Stimulated activated effector memory CD8-positive, alpha-beta T cell treated with anti-CD3 and anti-CD28 coated beads, Interleukin-12 subunit alpha, Interleukin-12 subunit beta, amount 100 ng/mL, for 72 hours (primary cell): ENCODE data around the gene TENM4.
"Not testable (repeated sequence)": the region's sequence is repeated elsewhere in the genome, so short reads cannot be mapped to it uniquely, and the experiment has no call there.

Experiments used
- ATAC-seq: fragments of 150-1000 bp; cut with Tn5 transposase; 2 replicates; pipeline ENCODE4 v1.10.0; 2021
- DNase-seq, 2 donors: peaks; one replicate each; pipeline ENCODE4 v3.0.0; 2021 to 2022; ENCODE audit warnings: low spot score in 2 of 2
- H3K27ac Mint-ChIP-seq: one replicate; pipeline ENCODE4 v1.8.0; 2022; ENCODE audit warnings: mild to moderate bottlenecking, mixed read lengths
- H3K36me3 Mint-ChIP-seq: one replicate; pipeline ENCODE4 v1.8.0; 2022; ENCODE audit warnings: mild to moderate bottlenecking, mixed read lengths
- H3K4me1 Mint-ChIP-seq: one replicate; pipeline ENCODE4 v1.8.0; 2022; ENCODE audit warnings: mixed read lengths
- H3K4me3 Mint-ChIP-seq: one replicate; pipeline ENCODE4 v1.8.0; 2022; ENCODE audit warnings: mild to moderate bottlenecking, mixed read lengths
- H3K9me3 Mint-ChIP-seq: one replicate; pipeline ENCODE4 v1.8.0; 2022; ENCODE audit warnings: mixed read lengths

Gene TENM4

DNA sequence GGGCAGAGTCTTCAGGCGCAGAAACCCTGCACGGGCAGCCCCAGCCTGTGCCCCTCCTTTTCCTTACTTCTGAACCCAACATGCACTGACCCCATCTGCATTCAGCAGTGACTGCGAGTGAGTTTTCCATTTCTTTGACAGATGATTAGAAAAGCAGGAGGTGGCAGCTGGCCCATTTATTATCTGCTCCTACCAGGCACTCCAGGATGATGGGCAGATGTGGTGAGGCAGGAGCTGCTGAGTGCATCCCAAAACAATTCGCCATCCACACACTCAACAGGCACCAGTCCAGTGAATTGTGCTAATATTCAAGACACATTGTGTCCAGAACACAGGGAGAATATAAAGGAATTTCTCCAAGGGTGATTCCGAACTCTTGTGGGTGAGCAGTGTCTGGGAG is 208.5 kb downstream of the TENM4 start:
- no peak overlapping the region for H3K27ac Mint-ChIP-seq
- H3K4me1 Mint-ChIP-seq = no peaks in the 10 kb centered on the region
- no peak for DNase-seq
- no peaks in the 10 kb centered on the region for H3K36me3 Mint-ChIP-seq
- ATAC-seq = no peak
- no peak overlapping the region for H3K4me3 Mint-ChIP-seq
- peaks cover 6% of the 10 kb centered on the region for H3K9me3 Mint-ChIP-seq

DNA sequence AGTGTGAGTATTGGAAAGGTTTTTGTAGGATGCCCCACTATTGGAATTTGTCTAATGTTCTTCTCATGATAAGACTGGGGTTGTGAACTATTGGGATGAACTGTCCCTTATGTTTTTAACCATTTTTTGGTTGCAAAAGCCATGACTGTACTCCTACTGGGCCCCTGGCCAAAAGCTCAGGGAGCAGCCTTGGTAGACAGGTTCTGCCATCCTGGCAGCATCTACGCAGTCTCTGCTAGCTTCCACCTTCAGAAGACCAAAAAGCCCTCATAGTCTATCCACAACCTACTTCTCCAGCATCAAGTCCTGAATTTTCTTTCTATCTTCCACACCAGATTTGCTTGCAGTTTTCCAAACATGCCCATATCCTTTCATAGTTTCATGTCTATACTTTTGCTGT is 211.8 kb downstream of the TENM4 start:
- H3K4me1 Mint-ChIP-seq = no peaks in the 10 kb centered on the region
- ATAC-seq (no peak), DNase-seq (no peak)
- H3K4me3 Mint-ChIP-seq = no peak overlapping the region
- peaks cover 7% of the 10 kb centered on the region for H3K9me3 Mint-ChIP-seq
- H3K27ac Mint-ChIP-seq = no peak overlapping the region
- H3K36me3 Mint-ChIP-seq = no peaks in the 10 kb centered on the region

DNA sequence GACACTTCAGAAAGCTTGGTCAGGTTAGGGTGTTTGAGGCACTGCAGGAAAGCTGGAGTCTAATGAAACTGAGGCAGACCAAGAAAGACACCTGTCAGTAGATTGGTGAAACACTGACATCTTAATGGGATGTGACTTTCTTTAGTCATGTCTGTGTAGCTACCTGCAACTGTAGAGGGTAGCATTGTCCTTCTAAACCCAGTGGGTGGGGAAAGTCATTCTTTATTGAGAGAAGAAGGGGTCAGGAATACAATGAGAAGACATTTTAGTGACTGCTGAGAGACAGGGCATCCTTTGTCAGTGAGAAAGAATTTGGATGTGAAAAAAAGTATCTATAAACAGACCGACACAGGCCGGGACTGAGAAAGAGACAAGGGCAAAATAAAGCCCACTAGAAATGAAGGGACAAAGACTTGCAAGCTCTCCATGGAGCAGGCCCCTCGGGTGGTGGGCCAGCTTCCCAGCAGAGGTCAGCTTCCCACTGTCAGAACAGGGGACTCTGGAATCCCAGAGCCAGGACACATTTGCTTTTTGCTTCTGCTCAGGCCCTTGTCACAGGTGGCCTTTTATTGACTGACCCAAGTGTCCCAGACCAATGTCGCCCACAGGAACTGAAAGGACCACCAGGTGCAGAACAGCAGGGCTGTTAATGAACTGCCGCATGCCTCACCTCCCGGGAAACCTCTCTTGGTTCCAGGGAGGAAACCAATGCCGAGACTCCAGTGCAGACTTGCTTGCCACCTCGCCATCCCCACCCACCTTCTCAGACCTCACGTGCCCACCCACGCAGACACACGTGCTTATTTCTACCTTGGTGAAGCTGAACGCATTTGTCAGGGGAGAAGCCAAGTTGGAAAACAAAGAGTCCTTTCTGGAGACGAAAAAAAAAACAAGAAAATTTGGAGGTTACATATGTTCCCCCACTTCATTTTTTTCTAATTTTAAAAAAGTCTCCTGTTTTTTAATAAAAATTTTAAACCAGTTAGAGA is 212.8 kb downstream of the TENM4 start:
- Mint-ChIP-seq H3K4me1 (no peaks in the 10 kb centered on the region), H3K27ac (no peak overlapping the region), H3K4me3 (no peak overlapping the region), H3K36me3 (no peaks in the 10 kb centered on the region), H3K9me3 (peaks cover 5% of the 10 kb centered on the region)
- no peak for DNase-seq
- ATAC-seq = no peak

DNA sequence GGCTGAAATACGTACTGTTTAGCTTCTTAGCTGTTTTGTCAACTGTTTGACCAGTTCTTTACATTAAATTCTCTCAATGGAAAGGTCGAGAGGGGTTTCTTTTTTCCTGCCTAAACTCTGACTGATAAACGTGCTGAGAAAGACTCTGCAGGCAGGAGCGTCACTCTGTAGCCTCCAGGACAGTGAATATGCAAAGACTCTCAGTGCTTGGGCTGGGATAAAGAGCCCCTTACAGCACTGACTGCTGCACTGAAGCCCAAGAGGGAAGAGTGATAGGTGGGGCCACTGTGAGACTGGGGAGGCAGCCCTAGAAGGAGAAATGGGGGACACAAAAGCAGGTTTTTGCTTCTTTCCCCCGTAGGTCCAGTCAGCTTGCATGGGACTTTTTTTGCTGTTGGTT is 213.5 kb downstream of the TENM4 start:
- DNase-seq = no peak
- H3K4me1 Mint-ChIP-seq = no peaks in the 10 kb centered on the region
- H3K27ac Mint-ChIP-seq = no peak overlapping the region
- H3K4me3 Mint-ChIP-seq = no peak overlapping the region
- peaks cover 6% of the 10 kb centered on the region for H3K9me3 Mint-ChIP-seq
- H3K36me3 Mint-ChIP-seq = no peaks in the 10 kb centered on the region
- no peak for ATAC-seq

- H3K4me1 Mint-ChIP-seq = no peaks in the 10 kb centered on the region
- no peak overlapping the region for H3K27ac Mint-ChIP-seq
- H3K4me3 Mint-ChIP-seq = no peak overlapping the region
- peaks cover 6% of the 10 kb centered on the region for H3K9me3 Mint-ChIP-seq
- H3K36me3 Mint-ChIP-seq = no peaks in the 10 kb centered on the region
- ATAC-seq (no peak), DNase-seq (no peak)
These were observed 214.7 kb downstream of the TENM4 start for GRCh38 chr11:79226126-79226525.

GRCh38 chr11:79222163-79222562 is 218.7 kb downstream of the TENM4 start:
- H3K4me1 Mint-ChIP-seq, H3K9me3 Mint-ChIP-seq: not testable (repeated sequence)

DNA sequence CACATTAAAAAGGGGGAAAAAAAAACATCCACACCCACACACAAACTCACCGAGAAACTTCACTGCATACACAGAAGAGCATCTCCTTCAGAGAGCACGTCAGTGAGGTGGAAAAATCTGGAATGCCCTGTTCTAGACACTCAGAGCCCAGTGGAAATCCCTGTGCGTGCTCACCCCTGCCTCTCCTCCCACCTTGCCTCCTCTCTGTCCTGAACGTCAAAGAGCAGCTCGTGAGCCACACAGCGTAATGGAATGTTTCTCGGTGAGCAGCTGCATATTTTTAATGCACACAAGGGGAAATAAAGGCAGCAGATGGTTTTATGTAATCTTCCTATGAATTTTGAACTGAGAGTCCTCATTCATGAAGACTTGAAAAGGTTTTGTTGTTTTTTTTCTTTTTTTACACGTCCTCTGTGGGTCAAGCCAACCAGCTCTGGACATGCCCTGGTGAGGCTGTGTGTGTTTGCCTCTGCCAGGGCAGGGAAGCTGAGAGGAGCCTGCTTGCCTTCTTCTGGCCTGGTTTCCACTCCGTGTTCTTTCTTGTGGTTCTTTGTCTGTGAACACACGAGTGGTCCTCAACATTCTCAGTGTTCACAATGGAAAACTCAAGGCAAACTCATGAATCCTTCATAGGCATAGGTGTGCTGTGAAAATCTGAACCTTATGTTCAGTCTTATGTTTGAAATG is 219.2 kb downstream of the TENM4 start:
- no peaks in the 10 kb centered on the region for H3K4me1 Mint-ChIP-seq
- H3K4me3 Mint-ChIP-seq = no peak overlapping the region
- H3K9me3 Mint-ChIP-seq = peaks cover 3% of the 10 kb centered on the region
- ATAC-seq = no peak
- no peaks in the 10 kb centered on the region for H3K36me3 Mint-ChIP-seq
- DNase-seq = no peak
- no peak overlapping the region for H3K27ac Mint-ChIP-seq

More at GRCh38 chr11:79222163-79222562, 218.7 kb downstream of the TENM4 start:
- H3K4me3 Mint-ChIP-seq, DNase-seq, H3K27ac Mint-ChIP-seq, H3K36me3 Mint-ChIP-seq, ATAC-seq: not testable (repeated sequence)

- Mint-ChIP-seq H3K9me3 (peaks cover 3% of the 10 kb centered on the region), H3K4me1 (no peaks in the 10 kb centered on the region)
These were observed 220.7 kb downstream of the TENM4 start for GRCh38 chr11:79220171-79220570.

GRCh38 chr11:79219186-79220045 is 221.4 kb downstream of the TENM4 start:
- H3K36me3 Mint-ChIP-seq = no peaks in the 10 kb centered on the region
- H3K4me1 Mint-ChIP-seq = no peaks in the 10 kb centered on the region
- peaks cover 3% of the 10 kb centered on the region for H3K9me3 Mint-ChIP-seq
- no peak overlapping the region for H3K4me3 Mint-ChIP-seq
- ATAC-seq (peak; percentile 20), DNase-seq (no peak)
- no peak overlapping the region for H3K27ac Mint-ChIP-seq

More at GRCh38 chr11:79220171-79220570, 220.7 kb downstream of the TENM4 start:
- no peak for ATAC-seq
- Mint-ChIP-seq H3K36me3 (no peaks in the 10 kb centered on the region), H3K4me3 (no peak overlapping the region), H3K27ac (no peak overlapping the region)
- DNase-seq = no peak

- DNase-seq = no peak
- Mint-ChIP-seq H3K36me3 (no peaks in the 10 kb centered on the region), H3K4me3 (no peak overlapping the region), H3K9me3 (peaks cover 3% of the 10 kb centered on the region), H3K27ac (no peak overlapping the region), H3K4me1 (no peaks in the 10 kb centered on the region)
- no peak for ATAC-seq
These were observed 228.1 kb downstream of the TENM4 start for GRCh38 chr11:79212741-79213190.

DNA sequence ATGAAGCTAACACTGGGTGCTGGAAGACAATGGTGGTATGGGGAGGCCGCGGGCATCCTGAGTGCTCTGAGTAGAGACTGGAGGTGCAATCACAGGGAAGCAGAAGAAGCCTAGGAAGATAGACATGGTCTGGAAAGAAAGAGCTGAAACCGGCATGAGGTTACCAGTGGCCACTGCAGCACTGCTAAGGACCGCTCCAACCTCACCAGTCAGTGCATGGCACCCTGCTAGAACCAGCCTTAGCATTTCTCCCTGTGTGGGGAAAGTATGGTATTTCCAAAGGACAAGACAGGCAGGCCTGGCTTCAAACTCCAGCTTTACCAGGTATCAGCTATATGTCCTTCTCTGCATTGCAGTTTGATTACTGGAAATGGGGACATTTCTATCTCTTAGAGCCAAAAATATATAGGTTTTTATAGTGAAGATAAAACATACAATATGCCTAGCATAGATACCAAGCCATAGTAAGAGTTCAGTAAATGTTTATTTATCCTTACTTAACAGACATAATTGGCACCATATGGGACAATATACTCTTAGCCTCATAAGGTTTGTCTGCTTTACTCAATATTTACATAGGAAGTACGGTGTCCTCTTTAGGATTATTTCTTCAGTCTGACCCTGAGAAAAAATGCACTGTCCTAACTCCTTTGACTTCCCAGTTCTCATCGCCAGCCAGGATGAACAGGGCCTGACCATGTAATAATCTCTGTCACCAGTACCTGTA is 231.1 kb downstream of the TENM4 start:
- no peak overlapping the region for H3K27ac Mint-ChIP-seq
- no peaks in the 10 kb centered on the region for H3K36me3 Mint-ChIP-seq
- no peaks in the 10 kb centered on the region for H3K4me1 Mint-ChIP-seq
- ATAC-seq (no peak), DNase-seq (no peak)
- no peak overlapping the region for H3K4me3 Mint-ChIP-seq
- H3K9me3 Mint-ChIP-seq = peaks cover 3% of the 10 kb centered on the region

- Mint-ChIP-seq H3K4me3 (no peak overlapping the region), H3K9me3 (peaks cover 3% of the 10 kb centered on the region), H3K36me3 (no peaks in the 10 kb centered on the region), H3K27ac (no peak overlapping the region), H3K4me1 (no peaks in the 10 kb centered on the region)
- DNase-seq = no peak
- ATAC-seq = no peak
These were observed 232.7 kb downstream of the TENM4 start for GRCh38 chr11:79208126-79208525.

DNA sequence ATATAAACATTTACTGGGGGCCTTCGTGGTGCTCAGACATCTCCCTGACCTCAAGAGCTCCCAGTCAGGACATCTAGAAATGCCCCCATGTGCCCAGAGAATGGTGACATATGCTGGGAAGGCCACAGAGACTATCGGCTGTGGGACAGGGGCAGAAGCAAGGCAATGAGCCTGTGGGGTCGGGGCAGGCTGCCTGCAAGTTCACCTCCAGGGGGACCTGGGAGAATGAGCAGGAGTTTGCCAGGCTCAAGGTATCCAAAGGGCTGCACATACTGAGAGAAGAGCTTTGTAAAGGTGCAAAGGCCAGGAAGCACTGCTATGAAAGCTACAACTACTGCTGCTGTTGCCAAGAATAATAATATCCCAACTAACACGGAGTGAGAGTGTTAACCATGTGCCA is 233.9 kb downstream of the TENM4 start:
- Mint-ChIP-seq H3K4me3 (no peak overlapping the region), H3K4me1 (no peaks in the 10 kb centered on the region), H3K36me3 (no peaks in the 10 kb centered on the region), H3K27ac (no peak overlapping the region), H3K9me3 (no peaks in the 10 kb centered on the region)
- DNase-seq = no peak
- no peak for ATAC-seq

- no peak overlapping the region for H3K4me3 Mint-ChIP-seq
- no peaks in the 10 kb centered on the region for H3K36me3 Mint-ChIP-seq
- no peaks in the 10 kb centered on the region for H3K4me1 Mint-ChIP-seq
- ATAC-seq (no peak), DNase-seq (no peak)
- no peaks in the 10 kb centered on the region for H3K9me3 Mint-ChIP-seq
- H3K27ac Mint-ChIP-seq = no peak overlapping the region
These were observed 235.0 kb downstream of the TENM4 start for GRCh38 chr11:79205786-79206185.
